HepG2 (cell line): Measurements from ENCODE around the gene EEF1AKMT3. TPM values are rescaled to one million over a fixed set of nuclear protein-coding genes. Genes with fewer than 3 reads are reported as not detected.

Experiments
- ARNT2 ChIP-seq: sonication (generic); formaldehyde crosslinking; IDR thresholded peaks from 2 replicates; pipeline ENCODE4 v1.8.0; 2022; ENCODE audit warnings: mild to moderate bottlenecking, low read depth, missing genetic modification reagents, moderate library complexity
- ATF3 ChIP-seq: sonication (generic); formaldehyde crosslinking; IDR thresholded peaks from 2 replicates; pipeline ENCODE4 v1.4.0; 2020; ENCODE audit warnings: missing genetic modification reagents
- FOSL1 ChIP-seq: sonication (generic); formaldehyde crosslinking; IDR thresholded peaks from 2 replicates; pipeline ENCODE4 v1.9.0; 2021; ENCODE audit warnings: missing genetic modification reagents, borderline replicate concordance
- GATAD2A ChIP-seq: IDR thresholded peaks from 2 replicates; pipeline ENCODE4 v1.6.1; 2016
- IKZF1 ChIP-seq: fragments of 450-650 bp; IDR thresholded peaks from 2 replicates; pipeline ENCODE4 v1.7.1; 2016
- KLF13 ChIP-seq: sonication (generic); formaldehyde crosslinking; IDR thresholded peaks from 2 replicates; pipeline ENCODE4 v1.4.0; 2020; ENCODE audit warnings: mild to moderate bottlenecking, missing genetic modification reagents
- MIER3 ChIP-seq: IDR thresholded peaks from 2 replicates; pipeline ENCODE4 v1.6.1; 2016; ENCODE audit warnings: missing compliant biosample characterization, borderline replicate concordance
- NCOA5 ChIP-seq: sonication (generic); formaldehyde crosslinking; IDR thresholded peaks from 2 replicates; pipeline ENCODE4 v1.4.0; 2020; ENCODE audit warnings: missing genetic modification reagents
- PHF20 ChIP-seq: sonication (generic); formaldehyde crosslinking; IDR thresholded peaks from 2 replicates; pipeline ENCODE4 v1.5.0; 2020; ENCODE audit warnings: mild to moderate bottlenecking, missing genetic modification reagents
- SMAD3 ChIP-seq: sonication (generic); formaldehyde crosslinking; IDR thresholded peaks from 2 replicates; pipeline ENCODE4 v1.4.0; 2020; ENCODE audit warnings: missing genetic modification reagents
- SOX5 ChIP-seq: IDR thresholded peaks from 2 replicates; pipeline ENCODE4 v1.6.1; 2016; ENCODE audit warnings: borderline replicate concordance
- SRY ChIP-seq: sonication (generic); formaldehyde crosslinking; IDR thresholded peaks from 2 replicates; pipeline ENCODE4 v1.8.0; 2022; ENCODE audit warnings: mild to moderate bottlenecking, missing genetic modification reagents
- TBX3 ChIP-seq: fragments of 450-650 bp; IDR thresholded peaks from 2 replicates; pipeline ENCODE4 v1.6.1; 2017; ENCODE audit warnings: antibody characterized with exemption, mild to moderate bottlenecking, inconsistent platforms, borderline replicate concordance
- TCF7 ChIP-seq: sonication (generic); IDR thresholded peaks from 2 replicates; pipeline ENCODE4 v1.6.1; 2016; ENCODE audit warnings: antibody characterized with exemption, low read depth
- TOE1 ChIP-seq: sonication (generic); formaldehyde crosslinking; IDR thresholded peaks from 2 replicates; pipeline ENCODE4 v1.4.0; 2020; ENCODE audit warnings: mild to moderate bottlenecking, missing genetic modification reagents
- ZC3H13 ChIP-seq: sonication (generic); formaldehyde crosslinking; IDR thresholded peaks from 2 replicates; pipeline ENCODE4 v1.8.1; 2023; ENCODE audit warnings: mild to moderate bottlenecking, missing genetic modification reagents, moderate library complexity
- ZFP36L2 ChIP-seq: sonication (generic); formaldehyde crosslinking; IDR thresholded peaks from 2 replicates; pipeline ENCODE4 v1.4.0; 2020; ENCODE audit warnings: missing genetic modification reagents
- ZNF17 ChIP-seq: sonication (generic); formaldehyde crosslinking; IDR thresholded peaks from 2 replicates; pipeline ENCODE4 v1.5.0; 2020; ENCODE audit warnings: mild to moderate bottlenecking, missing genetic modification reagents
- ZNF180 ChIP-seq: sonication (generic); formaldehyde crosslinking; IDR thresholded peaks from 2 replicates; pipeline ENCODE4 v1.4.0; 2020; ENCODE audit warnings: low read depth, missing genetic modification reagents, borderline replicate concordance
- ZNF24 ChIP-seq: fragments of 450-650 bp; IDR thresholded peaks from 2 replicates; pipeline ENCODE4 v1.6.1; 2017; ENCODE audit warnings: antibody characterized with exemption, mild to moderate bottlenecking
- ZNF33B ChIP-seq: sonication (generic); formaldehyde crosslinking; IDR thresholded peaks from 2 replicates; pipeline ENCODE4 v1.5.1; 2020; ENCODE audit warnings: mild to moderate bottlenecking, missing genetic modification reagents
- ZNF547 ChIP-seq: sonication (generic); formaldehyde crosslinking; IDR thresholded peaks from 2 replicates; pipeline ENCODE4 v1.5.1; 2020; ENCODE audit warnings: mild to moderate bottlenecking, missing genetic modification reagents
- ZNF564 ChIP-seq: sonication (generic); formaldehyde crosslinking; IDR thresholded peaks from 2 replicates; pipeline ENCODE4 v1.8.1; 2023; ENCODE audit warnings: mild to moderate bottlenecking, missing genetic modification reagents
- ZNF615 ChIP-seq: sonication (generic); formaldehyde crosslinking; IDR thresholded peaks from 2 replicates; pipeline ENCODE4 v1.5.0; 2020; ENCODE audit warnings: mild to moderate bottlenecking, missing genetic modification reagents, borderline replicate concordance
- ZNF816 ChIP-seq: sonication (generic); formaldehyde crosslinking; IDR thresholded peaks from 2 replicates; pipeline ENCODE4 v1.8.0; 2022; ENCODE audit warnings: missing genetic modification reagents, mild to moderate bottlenecking, borderline replicate concordance
- ZNF883 ChIP-seq: sonication (generic); formaldehyde crosslinking; IDR thresholded peaks from 2 replicates; pipeline ENCODE4 v1.5.1; 2020; ENCODE audit warnings: mild to moderate bottlenecking, missing genetic modification reagents; ENCODE audit errors: not compliant biosample characterization
- ZSCAN22 ChIP-seq: sonication (generic); formaldehyde crosslinking; IDR thresholded peaks from 2 replicates; pipeline ENCODE4 v1.4.0; 2020; ENCODE audit warnings: mild to moderate bottlenecking, missing genetic modification reagents
- polyA plus RNA-seq, 8 experiments: library from polyadenylated mRNA; depleted of rRNA in 3 of 8; stranded (reverse) in 7 of 8; unstranded in 1 of 8; fragments of >200 nt; fragmentation: Illumina TruSeq in 4 of 8; extraction: Trizol in 4 of 8; gene quantifications; 2 replicates each; pipeline versions ENCODE4 v1.2.1 to v1.2.3, GENCODE V29; 2011 to 2016; ENCODE audit warnings: low read depth in 4 of 8, missing spikeins in 1 of 8, mixed read lengths in 1 of 8; ENCODE audit not compliant: insufficient read depth in 1 of 8
- total RNA-seq, 5 experiments: library from RNA; depleted of rRNA; stranded (reverse); fragments of >200 nt; fragmentation: Illumina TruSeq; extraction: Trizol; gene quantifications; 2 replicates each; pipeline ENCODE4 v1.2.3, GENCODE V29; 2016; ENCODE audit warnings: low read depth in 1 of 5
- TF ChIP-seq, protein P1 (sequence below): sonication (generic); formaldehyde crosslinking; IDR thresholded peaks from 2 replicates; pipeline ENCODE4 v1.5.0; 2020; ENCODE audit warnings: missing genetic modification reagents, mild to moderate bottlenecking, borderline replicate concordance
- TF ChIP-seq, protein P2 (sequence below): IDR thresholded peaks from 2 replicates; pipeline ENCODE4 v1.6.1; 2016

EEF1AKMT3 gene
- total and polyA plus RNA-seq, 2 of the 13 experiments (the other 11 are each of a cell fraction or from before 2014, with no cell fraction given) = 4.7 to 11.4 TPM

GRCh38 chr12:57751788-57752667 is 20.4 kb upstream of the EEF1AKMT3 start, which contains the start of gene CDK4 (continued):
- TF ChIP-seq ZC3H13 = peak; percentile 91
- TF ChIP-seq GATAD2A (CRISPR knock-in tag) = peak; percentile 82
- TF ChIP-seq TCF7 = no peak
- no peak for TF ChIP-seq ZNF17 (CRISPR knock-in tag)
- peak; percentile 96 for TF ChIP-seq ZNF883
- 0 out of 2 replicates have a peak, but pooled peaks have one; percentile 68 for TF ChIP-seq ZNF564 (CRISPR knock-in tag)
- peak; percentile 94 for TF ChIP-seq TBX3
- peak; percentile 90 for TF ChIP-seq PHF20 (CRISPR knock-in tag)
- peak; percentile 8; the same call in 1 of the 2 replicates for TF ChIP-seq ATF3 (CRISPR knock-in tag)
- TF ChIP-seq KLF13 (CRISPR knock-in tag) = no peak
- peak; percentile 95; the same call in 1 of the 2 replicates for TF ChIP-seq MIER3 (CRISPR knock-in tag)
- 0 out of 2 replicates have a peak, but pooled peaks have one; percentile 21 for TF ChIP-seq ZNF24
- TF ChIP-seq ZFP36L2 (CRISPR knock-in tag) = no peak
- TF ChIP-seq ZNF547 (CRISPR knock-in tag) = peak; percentile 97
- no peak for TF ChIP-seq NCOA5 (CRISPR knock-in tag)
- TF ChIP-seq, protein P1, sequence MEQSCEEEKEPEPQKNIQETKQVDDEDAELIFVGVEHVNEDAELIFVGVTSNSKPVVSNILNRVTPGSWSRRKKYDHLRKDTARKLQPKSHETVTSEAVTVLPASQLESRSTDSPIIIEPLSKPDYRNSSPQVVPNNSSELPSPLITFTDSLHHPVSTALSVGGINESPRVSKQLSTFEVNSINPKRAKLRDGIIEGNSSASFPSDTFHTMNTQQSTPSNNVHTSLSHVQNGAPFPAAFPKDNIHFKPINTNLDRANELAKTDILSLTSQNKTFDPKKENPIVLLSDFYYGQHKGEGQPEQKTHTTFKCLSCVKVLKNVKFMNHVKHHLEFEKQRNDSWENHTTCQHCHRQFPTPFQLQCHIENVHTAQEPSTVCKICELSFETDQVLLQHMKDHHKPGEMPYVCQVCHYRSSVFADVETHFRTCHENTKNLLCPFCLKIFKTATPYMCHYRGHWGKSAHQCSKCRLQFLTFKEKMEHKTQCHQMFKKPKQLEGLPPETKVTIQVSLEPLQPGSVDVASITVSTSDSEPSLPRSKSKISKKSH (CRISPR knock-in tag) = peak; percentile 13; the same call in 1 of the 2 replicates
- TF ChIP-seq SOX5 (CRISPR knock-in tag) = peak; percentile 69; the same call in 1 of the 2 replicates
- peak; percentile 93 for TF ChIP-seq ZNF33B (CRISPR knock-in tag)
- TF ChIP-seq, protein P2, sequence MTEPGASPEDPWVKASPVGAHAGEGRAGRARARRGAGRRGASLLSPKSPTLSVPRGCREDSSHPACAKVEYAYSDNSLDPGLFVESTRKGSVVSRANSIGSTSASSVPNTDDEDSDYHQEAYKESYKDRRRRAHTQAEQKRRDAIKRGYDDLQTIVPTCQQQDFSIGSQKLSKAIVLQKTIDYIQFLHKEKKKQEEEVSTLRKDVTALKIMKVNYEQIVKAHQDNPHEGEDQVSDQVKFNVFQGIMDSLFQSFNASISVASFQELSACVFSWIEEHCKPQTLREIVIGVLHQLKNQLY (CRISPR knock-in tag) = peak; percentile 96
- 0 out of 2 replicates have a peak, but pooled peaks have one; percentile 40 for TF ChIP-seq ZSCAN22 (CRISPR knock-in tag)
- no peak for TF ChIP-seq IKZF1
- peak; percentile 67; the same call in 1 of the 2 replicates for TF ChIP-seq ZNF816 (CRISPR knock-in tag)
- peak; percentile 39; the same call in 1 of the 2 replicates for TF ChIP-seq TOE1 (CRISPR knock-in tag)
- no peak for TF ChIP-seq ZNF615 (CRISPR knock-in tag)
- peak; percentile 90 for TF ChIP-seq SMAD3 (CRISPR knock-in tag)
- 0 out of 2 replicates have a peak, but pooled peaks have one; percentile 73 for TF ChIP-seq ZNF180 (CRISPR knock-in tag)
- peak; percentile 10; the same call in 1 of the 2 replicates for TF ChIP-seq FOSL1 (CRISPR knock-in tag)
- 0 out of 2 replicates have a peak, but pooled peaks have one; percentile 18 for TF ChIP-seq SRY (CRISPR knock-in tag)
- peak; percentile 93 for TF ChIP-seq ARNT2 (CRISPR knock-in tag)
